ENCODE measurements around the gene ARHGEF10L. TPM values are rescaled to one million over a fixed set of nuclear protein-coding genes. Genes with fewer than 3 reads are reported as not detected.

The ARHGEF10L gene
- total RNA-seq, 3 donors from 2014 or later (not counting 1 experiment from before 2014, with no cell fraction given): 0.70 to 1.7 (median 0.94) TPM

- no peak for TF ChIP-seq CTCF (IDR thresholded peaks at IDR 0.05)
- Histone ChIP-seq H3K27ac (ENCODE audit: low read length) (no peak overlapping the region), H3K4me1 (ENCODE audit: control insufficient read depth, insufficient read depth, low read length) (no peaks in the 10 kb centered on the region), H3K4me3 (ENCODE audit: low read length) (no peak overlapping the region), H3K9me3 (ENCODE audit: control insufficient read depth, insufficient read depth, low read length) (no peaks in the 10 kb centered on the region), H3K36me3 (ENCODE audit: control insufficient read depth, insufficient read depth, low read length) (no peaks in the 10 kb centered on the region), H3K27me3 (ENCODE audit: control insufficient read depth, insufficient read depth, low read length) (no peaks in the 10 kb centered on the region)
- DNase-seq (no peak), ATAC-seq (no peak)
- H3K9me3 Mint-ChIP-seq: no peaks in the 10 kb centered on the region
- WGBS (ENCODE audit: insufficient coverage): 50% methylated on average over 16 of the region's 16 CpGs
- intact Hi-C loops (cut with micrococcal nuclease): no loop called here
- H3K4me3 Mint-ChIP-seq: no peak overlapping the region
- H3K27ac Mint-ChIP-seq: no peak overlapping the region
- H3K36me3 Mint-ChIP-seq: no peaks in the 10 kb centered on the region
- H3K27me3 Mint-ChIP-seq (ENCODE audit: low read depth in 2 of 2): peaks cover 4 to 7% of the 10 kb centered on the region in 2 donors
- no peaks in the 10 kb centered on the region for H3K4me1 Mint-ChIP-seq
These were observed 30.0 kb downstream of the ARHGEF10L start for GRCh38 chr1:17569200-17570139.

GRCh38 chr1:17570228-17570627 lies 30.7 kb downstream of the ARHGEF10L start:
- TF ChIP-seq CTCF (IDR thresholded peaks at IDR 0.05): no peak
- H3K27me3 Mint-ChIP-seq (ENCODE audit: low read depth in 2 of 2): peaks cover 4 to 7% of the 10 kb centered on the region in 2 donors
- WGBS (ENCODE audit: insufficient coverage): 82% methylated on average over 3 of the region's 3 CpGs

GRCh38 chr1:17572264-17572985 lies 32.9 kb downstream of the ARHGEF10L start:
- DNase-seq: no peak
- 85% methylated on average over 9 of the region's 9 CpGs for WGBS (ENCODE audit: insufficient coverage)
- no peak for ATAC-seq
- Histone ChIP-seq H3K4me1 (ENCODE audit: control insufficient read depth, insufficient read depth, low read length) (no peaks in the 10 kb centered on the region), H3K27ac (ENCODE audit: low read length) (no peak overlapping the region), H3K4me3 (ENCODE audit: low read length) (no peak overlapping the region), H3K9me3 (ENCODE audit: control insufficient read depth, insufficient read depth, low read length) (no peaks in the 10 kb centered on the region), H3K36me3 (ENCODE audit: control insufficient read depth, insufficient read depth, low read length) (no peaks in the 10 kb centered on the region), H3K27me3 (ENCODE audit: control insufficient read depth, insufficient read depth, low read length) (no peaks in the 10 kb centered on the region)
- no peak for TF ChIP-seq CTCF (IDR thresholded peaks at IDR 0.05)
- Mint-ChIP-seq H3K4me3 (no peak overlapping the region), H3K9me3 (no peaks in the 10 kb centered on the region), H3K27me3 (ENCODE audit: low read depth in 2 of 2) (peaks cover 4 to 7% of the 10 kb centered on the region in 2 donors), H3K4me1 (no peaks in the 10 kb centered on the region), H3K36me3 (no peaks in the 10 kb centered on the region), H3K27ac (no peak overlapping the region)
- intact Hi-C loops (cut with micrococcal nuclease): no loop called here

More at GRCh38 chr1:17570228-17570627, 30.7 kb downstream of the ARHGEF10L start:
- no peak for ATAC-seq
- no peaks in the 10 kb centered on the region for H3K4me1 Mint-ChIP-seq
- intact Hi-C loops (cut with micrococcal nuclease): no loop called here
- no peaks in the 10 kb centered on the region for H3K36me3 ChIP-seq (ENCODE audit: control insufficient read depth, insufficient read depth, low read length)
- DNase-seq: no peak
- H3K9me3 ChIP-seq (ENCODE audit: control insufficient read depth, insufficient read depth, low read length): no peaks in the 10 kb centered on the region
- H3K27ac Mint-ChIP-seq: no peak overlapping the region
- no peak overlapping the region for H3K4me3 Mint-ChIP-seq
- no peaks in the 10 kb centered on the region for H3K36me3 Mint-ChIP-seq
- no peaks in the 10 kb centered on the region for H3K27me3 ChIP-seq (ENCODE audit: control insufficient read depth, insufficient read depth, low read length)
- no peak overlapping the region for H3K27ac ChIP-seq (ENCODE audit: low read length)
- no peaks in the 10 kb centered on the region for H3K4me1 ChIP-seq (ENCODE audit: control insufficient read depth, insufficient read depth, low read length)
- H3K9me3 Mint-ChIP-seq: no peaks in the 10 kb centered on the region
- no peak overlapping the region for H3K4me3 ChIP-seq (ENCODE audit: low read length)
